Astrocyte (in vitro differentiated cells and primary cell): ENCODE measurements around the gene RTBDN.

Experiments
- EZH2 ChIP-seq: IDR thresholded peaks from 2 replicates; pipeline ENCODE4 v1.6.1; 2012; ENCODE audit warnings: mild to moderate bottlenecking, low read length, inconsistent platforms; ENCODE audit not compliant: insufficient read depth
- TF ChIP-seq, protein P1 (sequence below): IDR thresholded peaks from 2 replicates; pipeline ENCODE4 v1.5.1; 2011; ENCODE audit warnings: low read depth, mild to moderate bottlenecking, inconsistent platforms, low read length, moderate library complexity; ENCODE audit not compliant: insufficient read depth

DNA sequence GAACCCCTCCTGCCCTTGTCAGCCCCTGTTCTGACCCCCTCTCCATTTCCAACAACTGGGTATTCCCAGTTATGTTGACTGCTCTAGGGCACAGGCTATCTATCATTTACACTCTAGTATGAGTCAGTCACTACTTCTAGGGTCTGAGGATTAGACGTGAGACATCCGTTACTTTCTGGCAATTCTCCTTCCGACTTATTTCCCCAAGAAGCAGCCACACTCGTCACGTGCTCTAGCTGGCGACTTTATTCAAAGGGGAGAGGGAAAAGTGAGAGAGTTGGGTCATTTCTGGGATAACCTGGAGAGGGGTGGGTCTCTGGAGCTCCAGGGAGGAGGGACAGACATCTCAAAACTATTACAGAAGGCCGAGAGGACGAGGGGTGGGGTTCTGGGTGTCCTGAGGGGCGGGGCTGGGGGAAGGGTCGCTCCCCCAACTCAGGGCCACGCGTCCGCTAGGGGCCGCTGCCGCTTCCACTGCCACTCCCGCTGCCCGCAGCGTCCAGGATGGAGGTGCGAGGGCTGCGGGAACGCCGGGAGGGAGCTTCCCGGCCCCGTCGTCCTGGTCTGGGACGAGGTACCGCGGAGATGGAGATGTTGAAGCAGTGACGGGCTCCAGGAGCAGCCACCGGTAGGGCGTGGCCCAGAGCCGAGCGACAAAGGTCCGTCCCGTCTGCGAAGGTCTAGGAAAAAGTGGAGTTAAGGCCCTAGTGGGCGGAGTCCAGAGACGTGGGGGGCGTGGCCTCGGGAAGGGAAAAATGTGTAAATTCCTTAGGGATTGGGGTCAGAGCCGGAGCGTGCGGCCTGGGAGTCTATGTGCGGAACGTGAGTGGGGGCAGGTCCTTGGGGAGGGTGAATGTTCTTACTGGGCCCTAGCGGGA lies 8.9 kb downstream of the RTBDN start:
- TF ChIP-seq, protein P1, sequence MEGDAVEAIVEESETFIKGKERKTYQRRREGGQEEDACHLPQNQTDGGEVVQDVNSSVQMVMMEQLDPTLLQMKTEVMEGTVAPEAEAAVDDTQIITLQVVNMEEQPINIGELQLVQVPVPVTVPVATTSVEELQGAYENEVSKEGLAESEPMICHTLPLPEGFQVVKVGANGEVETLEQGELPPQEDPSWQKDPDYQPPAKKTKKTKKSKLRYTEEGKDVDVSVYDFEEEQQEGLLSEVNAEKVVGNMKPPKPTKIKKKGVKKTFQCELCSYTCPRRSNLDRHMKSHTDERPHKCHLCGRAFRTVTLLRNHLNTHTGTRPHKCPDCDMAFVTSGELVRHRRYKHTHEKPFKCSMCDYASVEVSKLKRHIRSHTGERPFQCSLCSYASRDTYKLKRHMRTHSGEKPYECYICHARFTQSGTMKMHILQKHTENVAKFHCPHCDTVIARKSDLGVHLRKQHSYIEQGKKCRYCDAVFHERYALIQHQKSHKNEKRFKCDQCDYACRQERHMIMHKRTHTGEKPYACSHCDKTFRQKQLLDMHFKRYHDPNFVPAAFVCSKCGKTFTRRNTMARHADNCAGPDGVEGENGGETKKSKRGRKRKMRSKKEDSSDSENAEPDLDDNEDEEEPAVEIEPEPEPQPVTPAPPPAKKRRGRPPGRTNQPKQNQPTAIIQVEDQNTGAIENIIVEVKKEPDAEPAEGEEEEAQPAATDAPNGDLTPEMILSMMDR: peak; percentile 14
- TF ChIP-seq EZH2: no peak
